Measurements from ENCODE around the gene BBS7. TPM values are rescaled to one million over a fixed set of nuclear protein-coding genes. Genes with fewer than 3 reads are reported as not detected.

BBS7 gene
- polyA plus RNA-seq, 3 donors: 4.2 to 6.6 (median 5.5) TPM

DNA sequence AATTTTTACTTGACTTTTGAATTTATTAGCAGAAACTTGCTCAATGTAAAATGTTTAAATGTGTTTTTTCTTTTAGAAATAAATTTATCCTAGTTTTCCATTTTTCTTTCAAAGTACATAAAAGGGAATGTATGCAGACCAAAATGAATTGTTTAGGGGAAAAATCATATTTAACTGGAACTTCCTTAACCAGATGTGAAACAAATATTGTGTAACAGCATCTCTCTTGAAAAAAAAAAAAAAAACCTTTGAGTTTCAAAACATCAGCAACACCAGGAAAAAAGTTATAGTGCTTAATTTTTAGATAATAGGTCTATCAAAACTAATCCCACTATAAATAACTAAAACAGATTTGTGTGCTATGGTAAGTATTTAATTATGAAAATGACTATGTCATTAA lies 32.1 kb downstream of the BBS7 start:
- H3K9me3 Mint-ChIP-seq: no peaks in the 10 kb centered on the region
- intact Hi-C loops (cut with micrococcal nuclease): no loop called here
- H3K27ac Mint-ChIP-seq: no peak overlapping the region
- H3K9ac ChIP-seq (ENCODE audit: insufficient read depth, low read length, poor library complexity, severe bottlenecking): no peak overlapping the region
- peaks cover 5 to 9% of the 10 kb centered on the region in 2 donors for H3K36me3 ChIP-seq (replicated peaks in 1 of 2; ENCODE audit: control insufficient read depth in 1 of 2, insufficient read depth in 2 of 2, low read length in 2 of 2)
- no peak overlapping the region for H3K4me2 ChIP-seq (replicated peaks; ENCODE audit: extremely low read depth, low read length, poor library complexity, severe bottlenecking)
- H3K9me3 ChIP-seq (replicated peaks in 1 of 2; ENCODE audit: control insufficient read depth in 1 of 2, insufficient read depth in 1 of 2, low read length in 2 of 2): no peaks in the 10 kb centered on the region
- H3K36me3 Mint-ChIP-seq: peaks cover 15 to 19% of the 10 kb centered on the region in 2 donors
- H2AFZ ChIP-seq (ENCODE audit: insufficient read depth, low read depth, low read length, poor library complexity, severe bottlenecking): no peak overlapping the region
- no peaks in the 10 kb centered on the region for H4K20me1 ChIP-seq (ENCODE audit: insufficient read depth, low read length)
- TF ChIP-seq, protein P1, sequence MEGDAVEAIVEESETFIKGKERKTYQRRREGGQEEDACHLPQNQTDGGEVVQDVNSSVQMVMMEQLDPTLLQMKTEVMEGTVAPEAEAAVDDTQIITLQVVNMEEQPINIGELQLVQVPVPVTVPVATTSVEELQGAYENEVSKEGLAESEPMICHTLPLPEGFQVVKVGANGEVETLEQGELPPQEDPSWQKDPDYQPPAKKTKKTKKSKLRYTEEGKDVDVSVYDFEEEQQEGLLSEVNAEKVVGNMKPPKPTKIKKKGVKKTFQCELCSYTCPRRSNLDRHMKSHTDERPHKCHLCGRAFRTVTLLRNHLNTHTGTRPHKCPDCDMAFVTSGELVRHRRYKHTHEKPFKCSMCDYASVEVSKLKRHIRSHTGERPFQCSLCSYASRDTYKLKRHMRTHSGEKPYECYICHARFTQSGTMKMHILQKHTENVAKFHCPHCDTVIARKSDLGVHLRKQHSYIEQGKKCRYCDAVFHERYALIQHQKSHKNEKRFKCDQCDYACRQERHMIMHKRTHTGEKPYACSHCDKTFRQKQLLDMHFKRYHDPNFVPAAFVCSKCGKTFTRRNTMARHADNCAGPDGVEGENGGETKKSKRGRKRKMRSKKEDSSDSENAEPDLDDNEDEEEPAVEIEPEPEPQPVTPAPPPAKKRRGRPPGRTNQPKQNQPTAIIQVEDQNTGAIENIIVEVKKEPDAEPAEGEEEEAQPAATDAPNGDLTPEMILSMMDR (IDR thresholded peaks at IDR 0.05): no peak
- H3K4me3 ChIP-seq (replicated peaks in 1 of 3; ENCODE audit: low read depth in 2 of 3, low read length in 3 of 3): no peak overlapping the region
- H3K27me3 Mint-ChIP-seq (ENCODE audit: low read depth in 3 of 3): no peaks in the 10 kb centered on the region
- H3K27me3 ChIP-seq (ENCODE audit: control insufficient read depth in 2 of 2, insufficient read depth in 2 of 2, low read length in 2 of 2): no peaks in the 10 kb centered on the region
- peaks cover 0 to 7% of the 10 kb centered on the region in 2 donors for H3K4me1 ChIP-seq (ENCODE audit: control insufficient read depth in 1 of 2, insufficient read depth in 2 of 2, low read length in 2 of 2)
- DNase-seq: no peak
- no peak overlapping the region for H3K4me3 Mint-ChIP-seq
- no peak overlapping the region for H3K27ac ChIP-seq (ENCODE audit: low read depth in 1 of 2, low read length in 2 of 2)
- H3K79me2 ChIP-seq (ENCODE audit: insufficient read depth, low read length): no peaks in the 10 kb centered on the region
- peaks cover 2% of the 10 kb centered on the region for H3K4me1 Mint-ChIP-seq

DNA sequence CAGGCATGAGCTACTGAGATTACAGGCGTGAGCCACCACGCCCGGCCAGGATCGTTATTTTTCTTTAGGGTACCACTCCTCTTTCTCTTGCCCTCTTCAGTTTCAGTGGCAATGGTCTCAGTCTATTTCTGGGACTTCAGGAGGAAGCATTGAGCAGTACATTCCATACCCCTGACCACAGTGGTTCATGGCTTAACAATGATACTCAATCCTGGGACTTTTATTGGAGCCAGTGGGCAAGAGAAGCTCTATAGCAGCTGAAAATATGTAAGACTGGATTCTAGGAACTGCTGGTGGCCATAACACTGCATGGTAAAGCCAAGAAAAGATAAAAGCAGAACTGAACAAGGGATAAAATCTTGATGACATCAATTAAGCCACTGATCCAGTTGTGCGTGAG lies 40.8 kb downstream of the BBS7 start:
- peaks cover 0 to under 1% of the 10 kb centered on the region in 2 donors for H3K4me1 ChIP-seq (ENCODE audit: control insufficient read depth in 1 of 2, insufficient read depth in 2 of 2, low read length in 2 of 2)
- no peaks in the 10 kb centered on the region for H4K20me1 ChIP-seq (ENCODE audit: insufficient read depth, low read length)
- H3K4me3 ChIP-seq (replicated peaks in 1 of 3; ENCODE audit: low read depth in 2 of 3, low read length in 3 of 3): no peak overlapping the region
- H3K79me2 ChIP-seq (ENCODE audit: insufficient read depth, low read length): no peaks in the 10 kb centered on the region
- Mint-ChIP-seq H3K27ac (no peak overlapping the region), H3K27me3 (ENCODE audit: low read depth in 3 of 3) (no peaks in the 10 kb centered on the region), H3K4me3 (no peak overlapping the region), H3K4me1 (no peaks in the 10 kb centered on the region), H3K36me3 (peaks cover 12 to 18% of the 10 kb centered on the region in 2 donors), H3K9me3 (no peaks in the 10 kb centered on the region)
- 100% methylated on average over 1 of the region's 5 CpGs for WGBS (ENCODE audit: insufficient coverage)
- intact Hi-C loops (cut with micrococcal nuclease): no loop called here
- H3K9ac ChIP-seq (ENCODE audit: insufficient read depth, low read length, poor library complexity, severe bottlenecking): no peak overlapping the region
- H3K27me3 ChIP-seq (ENCODE audit: control insufficient read depth in 2 of 2, insufficient read depth in 2 of 2, low read length in 2 of 2): no peaks in the 10 kb centered on the region
- no peak overlapping the region for H3K4me2 ChIP-seq (replicated peaks; ENCODE audit: extremely low read depth, low read length, poor library complexity, severe bottlenecking)
- TF ChIP-seq, protein P1 (IDR thresholded peaks at IDR 0.05): no peak
- no peak for DNase-seq
- no peaks in the 10 kb centered on the region for H3K9me3 ChIP-seq (replicated peaks in 1 of 2; ENCODE audit: control insufficient read depth in 1 of 2, insufficient read depth in 1 of 2, low read length in 2 of 2)
- H2AFZ ChIP-seq (ENCODE audit: insufficient read depth, low read depth, low read length, poor library complexity, severe bottlenecking): no peak overlapping the region
- H3K36me3 ChIP-seq (replicated peaks in 1 of 2; ENCODE audit: control insufficient read depth in 1 of 2, insufficient read depth in 2 of 2, low read length in 2 of 2): peaks cover 10 to 20% of the 10 kb centered on the region in 2 donors
- H3K27ac ChIP-seq (ENCODE audit: low read depth in 1 of 2, low read length in 2 of 2): no peak overlapping the region
